Measurements from ENCODE around the gene FIGNL1.

FIGNL1 gene, protein sequence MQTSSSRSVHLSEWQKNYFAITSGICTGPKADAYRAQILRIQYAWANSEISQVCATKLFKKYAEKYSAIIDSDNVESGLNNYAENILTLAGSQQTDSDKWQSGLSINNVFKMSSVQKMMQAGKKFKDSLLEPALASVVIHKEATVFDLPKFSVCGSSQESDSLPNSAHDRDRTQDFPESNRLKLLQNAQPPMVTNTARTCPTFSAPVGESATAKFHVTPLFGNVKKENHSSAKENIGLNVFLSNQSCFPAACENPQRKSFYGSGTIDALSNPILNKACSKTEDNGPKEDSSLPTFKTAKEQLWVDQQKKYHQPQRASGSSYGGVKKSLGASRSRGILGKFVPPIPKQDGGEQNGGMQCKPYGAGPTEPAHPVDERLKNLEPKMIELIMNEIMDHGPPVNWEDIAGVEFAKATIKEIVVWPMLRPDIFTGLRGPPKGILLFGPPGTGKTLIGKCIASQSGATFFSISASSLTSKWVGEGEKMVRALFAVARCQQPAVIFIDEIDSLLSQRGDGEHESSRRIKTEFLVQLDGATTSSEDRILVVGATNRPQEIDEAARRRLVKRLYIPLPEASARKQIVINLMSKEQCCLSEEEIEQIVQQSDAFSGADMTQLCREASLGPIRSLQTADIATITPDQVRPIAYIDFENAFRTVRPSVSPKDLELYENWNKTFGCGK

GRCh38 chr7:50449881-50450589, at the start of gene FIGNL1:
Gene FIGNL1 (minus strand): TSS chr7:50450350. CDS start chr7:50447287, 3,063 bp downstream.
- Histone ChIP-seq H3K9ac (ENCODE audit: low read depth, low read length, poor library complexity, severe bottlenecking) (peak within 1 kb of the TSS; percentile 94), H3K4me3 (ENCODE audit: low read length, poor library complexity, severe bottlenecking) (peak within 1 kb of the TSS; percentile 90), H3K9me2 (replicated peaks; ENCODE audit: low read depth, low read length) (no peaks in the 10 kb centered on the region), H4K20me1 (ENCODE audit: insufficient read depth, low read length, poor library complexity, severe bottlenecking) (peaks cover 28% of the 10 kb centered on the region), H3K79me2 (ENCODE audit: insufficient read depth, low read length) (peaks cover 60% of the 10 kb centered on the region), H3F3A (ENCODE audit: low read depth) (no peaks in the 10 kb centered on the region), H3K4me2 (ENCODE audit: low read depth, low read length, poor library complexity, severe bottlenecking) (peak within 1 kb of the TSS; percentile 91), H3K4me1 (ENCODE audit: insufficient read depth, low read length, poor library complexity, severe bottlenecking) (peaks cover 40% of the 10 kb centered on the region), H3K36me3 (ENCODE audit: insufficient read depth, low read length) (peaks cover 19% of the 10 kb centered on the region; the same call in 1 of the 2 replicates), H2AFZ (ENCODE audit: low read length) (peak within 1 kb of the TSS; percentile 98), H3K9me3 (ENCODE audit: insufficient read depth, low read depth, low read length) (no peaks in the 10 kb centered on the region), H3K27me3 (ENCODE audit: insufficient read depth, low read length, poor library complexity, severe bottlenecking) (no peaks in the 10 kb centered on the region)
- TF ChIP-seq, protein P1, sequence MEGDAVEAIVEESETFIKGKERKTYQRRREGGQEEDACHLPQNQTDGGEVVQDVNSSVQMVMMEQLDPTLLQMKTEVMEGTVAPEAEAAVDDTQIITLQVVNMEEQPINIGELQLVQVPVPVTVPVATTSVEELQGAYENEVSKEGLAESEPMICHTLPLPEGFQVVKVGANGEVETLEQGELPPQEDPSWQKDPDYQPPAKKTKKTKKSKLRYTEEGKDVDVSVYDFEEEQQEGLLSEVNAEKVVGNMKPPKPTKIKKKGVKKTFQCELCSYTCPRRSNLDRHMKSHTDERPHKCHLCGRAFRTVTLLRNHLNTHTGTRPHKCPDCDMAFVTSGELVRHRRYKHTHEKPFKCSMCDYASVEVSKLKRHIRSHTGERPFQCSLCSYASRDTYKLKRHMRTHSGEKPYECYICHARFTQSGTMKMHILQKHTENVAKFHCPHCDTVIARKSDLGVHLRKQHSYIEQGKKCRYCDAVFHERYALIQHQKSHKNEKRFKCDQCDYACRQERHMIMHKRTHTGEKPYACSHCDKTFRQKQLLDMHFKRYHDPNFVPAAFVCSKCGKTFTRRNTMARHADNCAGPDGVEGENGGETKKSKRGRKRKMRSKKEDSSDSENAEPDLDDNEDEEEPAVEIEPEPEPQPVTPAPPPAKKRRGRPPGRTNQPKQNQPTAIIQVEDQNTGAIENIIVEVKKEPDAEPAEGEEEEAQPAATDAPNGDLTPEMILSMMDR (conservative IDR thresholded peaks at IDR 0.05; ENCODE audit: low read length): no peak
- TF ChIP-seq EZH2phosphoT487 (IDR thresholded peaks at IDR 0.05; ENCODE audit: borderline replicate concordance): no peak

GRCh38 chr7:50499092-50499491, 48.9 kb upstream of the FIGNL1 start:
- no peaks in the 10 kb centered on the region for H3K9me3 ChIP-seq (ENCODE audit: insufficient read depth, low read depth, low read length)
- H3K79me2 ChIP-seq (ENCODE audit: insufficient read depth, low read length): no peaks in the 10 kb centered on the region
- H3K4me3 ChIP-seq (ENCODE audit: low read length, poor library complexity, severe bottlenecking): no peak overlapping the region
- H2AFZ ChIP-seq (ENCODE audit: low read length): no peak overlapping the region
- H4K20me1 ChIP-seq (ENCODE audit: insufficient read depth, low read length, poor library complexity, severe bottlenecking): no peaks in the 10 kb centered on the region
- no peak overlapping the region for H3K9ac ChIP-seq (ENCODE audit: low read depth, low read length, poor library complexity, severe bottlenecking)
- H3K9me2 ChIP-seq (replicated peaks; ENCODE audit: low read depth, low read length): no peaks in the 10 kb centered on the region
- H3K4me2 ChIP-seq (ENCODE audit: low read depth, low read length, poor library complexity, severe bottlenecking): no peak overlapping the region
- no peaks in the 10 kb centered on the region for H3K27me3 ChIP-seq (ENCODE audit: insufficient read depth, low read length, poor library complexity, severe bottlenecking)
- peaks cover 25% of the 10 kb centered on the region for H3K4me1 ChIP-seq (ENCODE audit: insufficient read depth, low read length, poor library complexity, severe bottlenecking)
- TF ChIP-seq, protein P1 (conservative IDR thresholded peaks at IDR 0.05; ENCODE audit: low read length): no peak
- H3K36me3 ChIP-seq (ENCODE audit: insufficient read depth, low read length): no peaks in the 10 kb centered on the region
- no peaks in the 10 kb centered on the region for H3F3A ChIP-seq (ENCODE audit: low read depth)

DNA sequence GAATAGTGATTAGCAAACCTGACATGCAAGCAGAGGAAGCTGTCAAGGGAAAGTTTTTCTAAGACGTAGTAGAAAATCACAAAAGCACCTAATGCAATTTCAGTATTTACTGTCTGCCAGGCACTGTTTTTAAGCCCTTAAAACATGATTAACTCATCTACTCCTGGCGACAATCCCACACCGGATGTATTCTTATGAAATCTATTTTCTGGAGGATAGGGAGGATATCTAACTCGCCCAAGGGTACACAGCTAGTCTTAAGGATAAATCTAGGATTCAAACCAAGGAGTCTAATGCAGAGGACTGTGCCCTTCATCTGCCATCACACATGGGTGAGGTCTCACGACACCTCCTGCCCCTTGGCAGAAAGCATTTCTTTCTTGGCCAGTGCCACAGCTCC, 47.8 kb upstream of the FIGNL1 start:
- Histone ChIP-seq H4K20me1 (ENCODE audit: insufficient read depth, low read length, poor library complexity, severe bottlenecking) (no peaks in the 10 kb centered on the region), H3K27me3 (ENCODE audit: insufficient read depth, low read length, poor library complexity, severe bottlenecking) (no peaks in the 10 kb centered on the region), H3K36me3 (ENCODE audit: insufficient read depth, low read length) (no peaks in the 10 kb centered on the region), H3K9me2 (replicated peaks; ENCODE audit: low read depth, low read length) (no peaks in the 10 kb centered on the region), H3K4me2 (ENCODE audit: low read depth, low read length, poor library complexity, severe bottlenecking) (no peak overlapping the region), H3K79me2 (ENCODE audit: insufficient read depth, low read length) (no peaks in the 10 kb centered on the region), H3K9ac (ENCODE audit: low read depth, low read length, poor library complexity, severe bottlenecking) (no peak overlapping the region), H3F3A (ENCODE audit: low read depth) (no peaks in the 10 kb centered on the region), H3K9me3 (ENCODE audit: insufficient read depth, low read depth, low read length) (no peaks in the 10 kb centered on the region), H3K4me1 (ENCODE audit: insufficient read depth, low read length, poor library complexity, severe bottlenecking) (peaks cover 25% of the 10 kb centered on the region), H3K4me3 (ENCODE audit: low read length, poor library complexity, severe bottlenecking) (no peak overlapping the region), H2AFZ (ENCODE audit: low read length) (no peak overlapping the region)
- TF ChIP-seq EZH2phosphoT487 (IDR thresholded peaks at IDR 0.05; ENCODE audit: borderline replicate concordance): no peak
- TF ChIP-seq, protein P1 (conservative IDR thresholded peaks at IDR 0.05; ENCODE audit: low read length): no peak

All from Loucy (cell line).